ENCODE measurements around the gene AASDH. TPM values are rescaled to one million over a fixed set of nuclear protein-coding genes. Genes with fewer than 3 reads are reported as not detected.

Gene AASDH
- total RNA-seq, 6 experiments from 2014 or later: 6.7 to 10.1 (median 8.4) TPM

DNA sequence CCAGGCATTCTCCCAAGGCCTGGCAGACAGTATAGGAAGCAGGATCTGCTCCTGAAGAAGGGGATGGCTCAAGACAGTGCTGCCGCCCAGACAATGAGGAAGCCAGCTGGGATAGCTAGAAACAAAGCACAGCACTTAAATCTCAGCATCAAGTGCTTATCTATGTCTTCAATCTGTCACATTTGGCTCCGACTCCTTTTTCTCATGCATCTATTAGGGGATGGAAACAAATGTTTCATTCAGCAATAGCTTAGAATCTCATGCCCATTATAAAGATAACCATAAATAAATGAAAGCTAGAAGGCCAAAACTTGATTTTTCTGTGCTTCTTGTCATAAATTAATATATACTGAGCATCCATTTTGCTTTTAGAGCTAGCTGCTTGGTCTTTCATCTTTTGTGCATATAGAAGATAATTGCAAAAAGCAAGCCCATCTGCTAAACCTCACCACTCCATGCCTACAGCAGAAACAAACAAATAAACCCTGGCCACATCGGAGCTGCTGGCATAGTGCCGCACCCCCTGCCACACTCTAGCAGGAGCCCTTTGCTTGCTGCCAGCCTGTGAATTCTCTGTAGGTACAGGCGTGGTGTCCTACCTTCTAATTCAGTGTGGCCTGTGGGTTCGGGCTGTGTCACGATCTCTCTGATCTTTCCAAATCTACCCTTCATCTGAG lies 75.9 kb downstream of the AASDH start:
- DNase-seq: no peak
- TF ChIP-seq, protein P1, sequence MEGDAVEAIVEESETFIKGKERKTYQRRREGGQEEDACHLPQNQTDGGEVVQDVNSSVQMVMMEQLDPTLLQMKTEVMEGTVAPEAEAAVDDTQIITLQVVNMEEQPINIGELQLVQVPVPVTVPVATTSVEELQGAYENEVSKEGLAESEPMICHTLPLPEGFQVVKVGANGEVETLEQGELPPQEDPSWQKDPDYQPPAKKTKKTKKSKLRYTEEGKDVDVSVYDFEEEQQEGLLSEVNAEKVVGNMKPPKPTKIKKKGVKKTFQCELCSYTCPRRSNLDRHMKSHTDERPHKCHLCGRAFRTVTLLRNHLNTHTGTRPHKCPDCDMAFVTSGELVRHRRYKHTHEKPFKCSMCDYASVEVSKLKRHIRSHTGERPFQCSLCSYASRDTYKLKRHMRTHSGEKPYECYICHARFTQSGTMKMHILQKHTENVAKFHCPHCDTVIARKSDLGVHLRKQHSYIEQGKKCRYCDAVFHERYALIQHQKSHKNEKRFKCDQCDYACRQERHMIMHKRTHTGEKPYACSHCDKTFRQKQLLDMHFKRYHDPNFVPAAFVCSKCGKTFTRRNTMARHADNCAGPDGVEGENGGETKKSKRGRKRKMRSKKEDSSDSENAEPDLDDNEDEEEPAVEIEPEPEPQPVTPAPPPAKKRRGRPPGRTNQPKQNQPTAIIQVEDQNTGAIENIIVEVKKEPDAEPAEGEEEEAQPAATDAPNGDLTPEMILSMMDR (IDR thresholded peaks at IDR 0.05): no peak
- peaks cover 4% of the 10 kb centered on the region for H3K36me3 Mint-ChIP-seq (ENCODE audit: low read depth)
- no peak overlapping the region for H3K27ac Mint-ChIP-seq
- no peaks in the 10 kb centered on the region for H3K4me1 Mint-ChIP-seq (ENCODE audit: low read depth)
- H3K9me3 Mint-ChIP-seq: peaks cover 6% of the 10 kb centered on the region
- H3K4me3 Mint-ChIP-seq: no peak overlapping the region
- peaks cover 35% of the 10 kb centered on the region for H3K27me3 Mint-ChIP-seq (ENCODE audit: insufficient read depth)

DNA sequence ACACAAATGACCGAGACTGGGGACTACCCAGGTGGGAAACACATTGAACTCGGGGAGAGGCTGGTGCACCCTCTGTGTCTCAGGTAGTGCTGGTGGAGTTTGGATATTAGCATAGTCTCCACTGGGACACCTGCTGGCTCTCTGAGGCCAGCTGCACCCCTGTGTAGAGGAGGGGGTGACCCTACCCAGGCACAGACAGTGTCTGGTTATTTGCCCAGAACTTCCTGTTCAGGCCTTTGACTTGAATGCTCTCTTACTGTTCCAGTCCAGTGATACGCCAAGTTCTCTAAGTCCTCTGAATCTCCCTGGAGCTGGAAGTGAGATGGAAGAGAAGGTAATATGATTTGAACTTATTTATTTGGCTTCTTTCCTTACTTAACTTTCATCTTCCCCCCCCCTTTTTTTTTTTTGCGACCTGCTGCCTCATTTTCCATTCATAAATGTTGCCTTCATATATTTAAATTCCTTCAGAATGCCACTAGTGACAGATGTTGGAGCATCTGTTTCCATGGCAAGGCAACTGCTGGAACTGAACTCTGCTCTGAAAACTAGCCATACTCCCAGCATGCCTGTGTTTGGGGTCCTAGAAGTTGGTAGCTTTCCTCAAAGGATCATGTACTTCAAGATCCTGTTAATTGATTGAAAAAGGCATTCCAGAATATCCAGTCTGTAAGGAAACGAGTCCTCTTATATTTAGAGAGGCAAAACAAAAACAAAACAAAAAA lies 76.7 kb downstream of the AASDH start:
- H3K27ac Mint-ChIP-seq: no peak overlapping the region
- TF ChIP-seq, protein P1 (IDR thresholded peaks at IDR 0.05): no peak
- peaks cover 4% of the 10 kb centered on the region for H3K36me3 Mint-ChIP-seq (ENCODE audit: low read depth)
- no peak for DNase-seq
- H3K9me3 Mint-ChIP-seq: peaks cover 6% of the 10 kb centered on the region
- no peak overlapping the region for H3K4me3 Mint-ChIP-seq
- peaks cover 5% of the 10 kb centered on the region for H3K4me1 Mint-ChIP-seq (ENCODE audit: low read depth)
- H3K27me3 Mint-ChIP-seq (ENCODE audit: insufficient read depth): peaks cover 36% of the 10 kb centered on the region

DNA sequence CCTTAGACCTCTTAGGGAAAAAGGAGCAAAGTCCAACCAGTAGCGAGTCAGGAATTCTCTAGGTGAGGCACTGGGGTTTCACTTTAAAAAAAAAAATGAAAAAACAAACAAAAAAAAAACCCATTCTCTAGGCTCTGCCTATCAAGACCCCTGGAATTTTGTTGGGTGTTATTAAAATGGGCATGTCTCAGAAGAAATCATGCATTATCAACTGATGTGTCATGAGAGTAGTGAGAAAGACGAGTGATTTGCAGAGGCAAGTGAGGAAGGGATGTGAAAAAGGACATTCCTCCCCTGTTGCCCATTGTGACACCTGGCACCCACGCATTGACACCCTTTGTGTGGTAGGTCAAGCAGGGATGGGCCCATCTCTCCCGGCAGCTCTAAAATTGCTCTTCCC lies 78.9 kb downstream of the AASDH start:
- Mint-ChIP-seq H3K4me1 (ENCODE audit: low read depth) (peaks cover 7% of the 10 kb centered on the region), H3K27ac (no peak overlapping the region), H3K4me3 (no peak overlapping the region), H3K36me3 (ENCODE audit: low read depth) (no peaks in the 10 kb centered on the region), H3K27me3 (ENCODE audit: insufficient read depth) (peaks cover 33% of the 10 kb centered on the region), H3K9me3 (no peaks in the 10 kb centered on the region)
- TF ChIP-seq, protein P1 (IDR thresholded peaks at IDR 0.05): no peak
- no peak for DNase-seq

DNA sequence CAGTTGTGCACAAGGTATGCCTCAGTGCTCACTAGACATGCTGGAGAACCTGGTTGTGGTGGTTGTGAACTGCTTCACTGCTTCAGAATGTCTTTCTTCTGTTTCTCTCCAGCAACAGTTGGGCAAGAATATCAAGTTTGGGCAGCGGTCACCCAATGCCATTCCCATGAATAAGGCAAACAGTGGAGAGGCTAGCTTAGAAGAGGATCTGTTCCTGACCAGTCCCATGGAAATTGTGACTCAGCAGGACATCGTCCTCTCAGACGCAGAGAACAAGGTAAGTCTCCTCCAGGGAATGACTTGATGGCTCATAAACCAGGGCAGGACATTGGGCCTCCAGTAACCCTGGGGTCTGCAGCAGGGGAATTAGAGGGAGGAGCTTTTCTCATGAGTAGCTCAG lies 79.9 kb downstream of the AASDH start:
- DNase-seq: peak; percentile 36
- H3K27ac Mint-ChIP-seq: no peak overlapping the region
- no peak overlapping the region for H3K4me3 Mint-ChIP-seq
- peaks cover 7% of the 10 kb centered on the region for H3K4me1 Mint-ChIP-seq (ENCODE audit: low read depth)
- no peaks in the 10 kb centered on the region for H3K9me3 Mint-ChIP-seq
- peaks cover 29% of the 10 kb centered on the region for H3K27me3 Mint-ChIP-seq (ENCODE audit: insufficient read depth)
- TF ChIP-seq, protein P1 (IDR thresholded peaks at IDR 0.05): no peak
- H3K36me3 Mint-ChIP-seq (ENCODE audit: low read depth): no peaks in the 10 kb centered on the region

DNA sequence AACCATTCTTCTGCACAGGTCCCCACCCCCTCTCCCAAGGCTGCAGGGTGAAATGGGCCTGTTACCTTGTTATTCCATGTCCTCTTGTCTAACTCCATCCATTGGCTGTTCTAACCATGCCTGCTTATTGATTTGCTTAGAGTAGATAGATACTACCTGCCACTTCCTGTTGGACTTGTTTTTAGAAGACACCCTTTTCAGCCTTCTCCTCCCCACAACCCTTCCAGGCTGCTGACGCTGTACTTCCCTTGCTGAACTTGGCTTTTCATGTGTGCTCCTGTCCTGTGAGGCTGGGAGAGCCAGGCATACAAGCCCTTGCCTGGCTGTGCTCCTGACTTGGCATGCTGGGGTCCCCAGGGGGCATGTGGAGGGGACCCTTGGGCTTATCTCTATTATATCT lies 81.9 kb downstream of the AASDH start:
- Mint-ChIP-seq H3K27ac (no peak overlapping the region), H3K36me3 (ENCODE audit: low read depth) (no peaks in the 10 kb centered on the region), H3K9me3 (no peaks in the 10 kb centered on the region), H3K4me1 (ENCODE audit: low read depth) (peaks cover 24% of the 10 kb centered on the region), H3K27me3 (ENCODE audit: insufficient read depth) (peaks cover 16% of the 10 kb centered on the region), H3K4me3 (no peak overlapping the region)
- TF ChIP-seq, protein P1 (IDR thresholded peaks at IDR 0.05): no peak
- DNase-seq: no peak

Measured in HFFc6 (cell line).